Coronary artery (tissue), 2 donors: ENCODE data around the gene NT5C2.

Experiments
- DNase-seq: peaks from one replicate; pipeline ENCODE4 v3.0.0-alpha.2; 2017; ENCODE audit warnings: low spot score
- H3K27ac ChIP-seq, 2 donors: fragments of 200-600 bp; sonication (generic); one replicate each; pipeline ENCODE4 v1.5.1; 2016 to 2019
- H3K4me3 ChIP-seq: fragments of 200-600 bp; sonication (generic); 2 replicates; pipeline ENCODE4 v1.5.1; 2016; ENCODE audit warnings: mild to moderate bottlenecking, moderate library complexity
- TF ChIP-seq, protein P1 (sequence below): fragments of 200-600 bp; sonication (generic); IDR thresholded peaks from one replicate; pipeline ENCODE4 v1.5.1; 2019; ENCODE audit warnings: antibody characterized with exemption

Gene NT5C2

DNA sequence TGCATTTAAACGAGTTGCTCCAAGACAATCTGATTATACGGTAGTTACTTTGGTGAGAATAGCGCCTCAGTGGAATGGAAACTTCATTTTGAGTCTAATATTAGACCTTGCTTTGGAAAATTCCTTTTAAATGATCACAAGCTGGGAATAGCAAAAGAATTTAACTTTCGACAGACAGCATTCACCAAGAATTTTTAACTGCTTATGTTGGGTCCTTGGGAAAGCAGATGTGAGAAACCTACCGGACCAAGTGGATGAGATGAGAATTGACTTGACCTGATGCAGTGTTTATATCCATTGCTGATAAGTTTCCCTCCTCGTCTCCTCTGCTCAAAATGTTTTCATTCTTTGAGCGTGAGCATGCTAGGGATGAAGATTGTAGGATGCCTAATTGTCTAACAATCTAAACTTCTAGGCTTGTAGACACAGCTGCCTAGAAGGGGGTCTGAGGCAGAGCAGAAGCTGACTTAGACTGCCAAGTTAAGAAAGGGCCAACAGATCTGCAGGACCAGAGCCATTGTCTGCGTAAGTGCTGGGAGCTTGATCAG lies 148.1 kb downstream of the NT5C2 start:
- DNase-seq, result no peak
- Histone ChIP-seq H3K27ac (peak overlapping the region; percentile 77 to 89), H3K4me3 (peak overlapping the region; percentile 55)
- TF ChIP-seq, protein P1, sequence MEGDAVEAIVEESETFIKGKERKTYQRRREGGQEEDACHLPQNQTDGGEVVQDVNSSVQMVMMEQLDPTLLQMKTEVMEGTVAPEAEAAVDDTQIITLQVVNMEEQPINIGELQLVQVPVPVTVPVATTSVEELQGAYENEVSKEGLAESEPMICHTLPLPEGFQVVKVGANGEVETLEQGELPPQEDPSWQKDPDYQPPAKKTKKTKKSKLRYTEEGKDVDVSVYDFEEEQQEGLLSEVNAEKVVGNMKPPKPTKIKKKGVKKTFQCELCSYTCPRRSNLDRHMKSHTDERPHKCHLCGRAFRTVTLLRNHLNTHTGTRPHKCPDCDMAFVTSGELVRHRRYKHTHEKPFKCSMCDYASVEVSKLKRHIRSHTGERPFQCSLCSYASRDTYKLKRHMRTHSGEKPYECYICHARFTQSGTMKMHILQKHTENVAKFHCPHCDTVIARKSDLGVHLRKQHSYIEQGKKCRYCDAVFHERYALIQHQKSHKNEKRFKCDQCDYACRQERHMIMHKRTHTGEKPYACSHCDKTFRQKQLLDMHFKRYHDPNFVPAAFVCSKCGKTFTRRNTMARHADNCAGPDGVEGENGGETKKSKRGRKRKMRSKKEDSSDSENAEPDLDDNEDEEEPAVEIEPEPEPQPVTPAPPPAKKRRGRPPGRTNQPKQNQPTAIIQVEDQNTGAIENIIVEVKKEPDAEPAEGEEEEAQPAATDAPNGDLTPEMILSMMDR, result no peak

DNA sequence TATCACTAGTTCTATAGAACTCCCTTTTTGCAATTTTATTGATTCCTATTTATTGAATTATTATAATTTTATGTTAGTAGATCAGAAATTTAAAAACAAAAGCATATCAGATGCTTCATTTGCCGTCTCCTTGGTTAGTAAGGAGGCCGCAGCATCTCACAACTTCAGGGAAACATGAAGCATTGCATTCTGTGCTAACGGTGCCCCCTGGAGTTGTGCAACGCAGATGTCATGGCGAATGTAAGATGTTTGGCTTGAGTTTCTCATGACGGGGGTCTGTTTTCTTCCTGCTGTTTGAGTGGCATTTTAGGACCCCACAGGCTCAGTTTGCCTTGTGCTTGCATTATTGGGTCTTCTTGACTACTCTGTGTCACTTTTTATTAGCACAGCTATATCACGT lies 150.2 kb downstream of the NT5C2 start:
- TF ChIP-seq, protein P1, result no peak
- Histone ChIP-seq H3K4me3 (no peak overlapping the region), H3K27ac (peak overlapping the region in 1 of 2 donors; percentile 69)
- no peak for DNase-seq

DNA sequence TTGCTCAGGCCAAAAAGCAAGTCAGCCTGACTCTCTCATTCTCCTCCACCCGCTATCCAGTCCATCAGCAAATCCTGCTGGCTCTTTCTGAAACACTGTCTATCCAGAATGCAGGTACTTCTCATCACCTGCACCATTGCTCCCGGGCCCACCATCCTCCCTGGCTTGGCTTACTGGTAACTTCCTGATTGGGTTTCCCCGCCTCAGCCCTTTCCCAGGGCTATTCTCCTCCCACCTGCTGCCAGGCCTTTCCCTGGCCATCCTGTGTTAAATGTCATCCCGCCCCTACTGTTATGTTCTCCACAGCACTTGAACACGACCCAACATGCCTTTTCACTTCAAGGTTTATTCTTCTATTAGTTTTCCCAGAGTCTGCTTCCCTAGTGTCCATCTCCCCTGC lies 150.9 kb downstream of the NT5C2 start:
- H3K4me3 ChIP-seq, result no peak overlapping the region
- H3K27ac ChIP-seq, result peak overlapping the region in 1 of 2 donors; percentile 77
- TF ChIP-seq, protein P1, result no peak
- DNase-seq, result no peak

DNA sequence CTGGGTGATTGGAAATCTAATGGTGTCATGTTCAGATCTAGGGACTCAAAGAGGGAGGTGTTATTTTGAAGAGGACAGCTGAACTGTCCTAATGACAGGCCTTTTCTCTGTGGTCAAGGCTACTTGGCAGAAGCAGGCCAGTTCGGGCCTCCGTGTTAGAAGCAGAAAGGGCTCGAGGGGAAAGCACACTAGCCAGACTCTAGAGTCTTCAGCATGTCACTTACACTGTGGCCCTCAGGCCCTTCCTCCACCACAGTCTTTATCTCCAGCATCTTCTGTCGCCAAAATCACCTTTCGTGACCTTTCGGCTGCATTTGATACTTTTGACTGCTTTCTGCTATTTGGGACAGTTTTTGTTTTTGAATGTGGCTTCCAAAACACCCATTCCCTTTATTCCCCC lies 151.7 kb downstream of the NT5C2 start:
- TF ChIP-seq, protein P1, result no peak
- DNase-seq, result no peak
- H3K4me3 ChIP-seq, result no peak overlapping the region
- peak overlapping the region; percentile 25 to 77 for H3K27ac ChIP-seq

DNA sequence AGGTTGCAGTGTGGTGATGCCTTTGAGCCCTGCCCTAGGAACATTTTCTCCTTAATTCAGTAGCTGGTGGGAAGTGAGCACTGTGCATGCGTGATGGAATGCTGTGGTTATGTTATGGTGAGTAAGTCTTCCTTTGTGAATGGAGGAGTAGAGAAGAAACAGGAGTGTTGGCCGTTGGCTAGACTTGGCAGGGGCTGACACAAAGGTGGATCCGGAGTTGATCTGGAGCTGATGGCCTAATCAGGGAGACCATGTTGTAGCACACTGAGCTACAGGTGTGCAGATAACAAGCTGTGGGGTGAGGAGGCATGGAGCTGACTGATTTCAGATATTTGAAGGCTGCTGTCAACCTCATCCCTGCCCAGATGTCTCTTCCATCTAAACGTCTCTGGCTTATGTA lies 152.7 kb downstream of the NT5C2 start:
- H3K27ac ChIP-seq, result peak overlapping the region in 1 of 2 donors; percentile 77
- no peak for DNase-seq
- TF ChIP-seq, protein P1, result no peak
- no peak overlapping the region for H3K4me3 ChIP-seq

DNA sequence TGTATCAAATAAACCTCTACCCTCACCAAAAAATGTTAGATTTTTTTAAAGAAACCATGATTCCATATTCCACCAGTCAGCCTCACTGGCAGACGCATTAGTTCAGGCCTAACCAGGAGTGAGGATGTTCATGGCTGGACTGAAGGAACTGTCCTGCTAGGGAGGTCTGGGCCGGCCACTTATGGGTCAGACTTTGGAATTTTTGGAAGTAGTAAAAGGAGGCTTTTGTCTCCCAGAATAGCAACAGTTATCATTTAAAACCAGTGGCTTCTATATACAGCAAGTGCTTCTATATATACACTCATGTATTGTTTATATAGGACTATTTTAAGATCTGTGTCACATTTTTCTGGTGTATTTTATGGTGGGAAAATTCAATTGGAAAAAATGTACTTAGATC lies 154.5 kb downstream of the NT5C2 start:
- Histone ChIP-seq H3K4me3 (no peak overlapping the region), H3K27ac (peak overlapping the region; percentile 35 to 72)
- TF ChIP-seq, protein P1, result no peak
- no peak for DNase-seq
